Measurements from ENCODE around the gene TCHHL1.

DNA sequence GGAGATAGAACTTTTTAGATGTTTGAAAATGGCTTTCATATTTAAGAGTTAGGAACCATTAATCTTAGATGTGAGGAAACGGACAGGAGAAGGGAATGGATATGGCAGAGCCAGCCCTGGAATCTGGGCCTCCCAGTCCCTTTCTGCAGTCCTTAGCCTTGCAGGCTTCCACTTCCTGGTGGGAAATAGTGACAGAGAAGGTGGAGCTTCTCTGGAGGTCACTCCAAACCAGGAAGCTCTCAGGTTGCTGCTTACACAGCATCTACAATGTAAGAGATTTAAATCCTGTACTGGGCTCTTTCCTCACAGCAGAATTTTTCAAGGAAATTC lies 54.6 kb downstream of the TCHHL1 start:
- no peak for TF ChIP-seq JUNB (CRISPR knock-in tag; IDR thresholded peaks at IDR 0.05; ENCODE audit: borderline replicate concordance)
- TF ChIP-seq, protein P1, sequence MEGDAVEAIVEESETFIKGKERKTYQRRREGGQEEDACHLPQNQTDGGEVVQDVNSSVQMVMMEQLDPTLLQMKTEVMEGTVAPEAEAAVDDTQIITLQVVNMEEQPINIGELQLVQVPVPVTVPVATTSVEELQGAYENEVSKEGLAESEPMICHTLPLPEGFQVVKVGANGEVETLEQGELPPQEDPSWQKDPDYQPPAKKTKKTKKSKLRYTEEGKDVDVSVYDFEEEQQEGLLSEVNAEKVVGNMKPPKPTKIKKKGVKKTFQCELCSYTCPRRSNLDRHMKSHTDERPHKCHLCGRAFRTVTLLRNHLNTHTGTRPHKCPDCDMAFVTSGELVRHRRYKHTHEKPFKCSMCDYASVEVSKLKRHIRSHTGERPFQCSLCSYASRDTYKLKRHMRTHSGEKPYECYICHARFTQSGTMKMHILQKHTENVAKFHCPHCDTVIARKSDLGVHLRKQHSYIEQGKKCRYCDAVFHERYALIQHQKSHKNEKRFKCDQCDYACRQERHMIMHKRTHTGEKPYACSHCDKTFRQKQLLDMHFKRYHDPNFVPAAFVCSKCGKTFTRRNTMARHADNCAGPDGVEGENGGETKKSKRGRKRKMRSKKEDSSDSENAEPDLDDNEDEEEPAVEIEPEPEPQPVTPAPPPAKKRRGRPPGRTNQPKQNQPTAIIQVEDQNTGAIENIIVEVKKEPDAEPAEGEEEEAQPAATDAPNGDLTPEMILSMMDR (CRISPR knock-in tag; IDR thresholded peaks at IDR 0.05): no peak
- TF ChIP-seq MAF1 (CRISPR knock-in tag; IDR thresholded peaks at IDR 0.05; ENCODE audit: borderline replicate concordance): no peak
- TF ChIP-seq ZNF639 (CRISPR knock-in tag; conservative IDR thresholded peaks at IDR 0.05): no peak
- TF ChIP-seq, protein P2, sequence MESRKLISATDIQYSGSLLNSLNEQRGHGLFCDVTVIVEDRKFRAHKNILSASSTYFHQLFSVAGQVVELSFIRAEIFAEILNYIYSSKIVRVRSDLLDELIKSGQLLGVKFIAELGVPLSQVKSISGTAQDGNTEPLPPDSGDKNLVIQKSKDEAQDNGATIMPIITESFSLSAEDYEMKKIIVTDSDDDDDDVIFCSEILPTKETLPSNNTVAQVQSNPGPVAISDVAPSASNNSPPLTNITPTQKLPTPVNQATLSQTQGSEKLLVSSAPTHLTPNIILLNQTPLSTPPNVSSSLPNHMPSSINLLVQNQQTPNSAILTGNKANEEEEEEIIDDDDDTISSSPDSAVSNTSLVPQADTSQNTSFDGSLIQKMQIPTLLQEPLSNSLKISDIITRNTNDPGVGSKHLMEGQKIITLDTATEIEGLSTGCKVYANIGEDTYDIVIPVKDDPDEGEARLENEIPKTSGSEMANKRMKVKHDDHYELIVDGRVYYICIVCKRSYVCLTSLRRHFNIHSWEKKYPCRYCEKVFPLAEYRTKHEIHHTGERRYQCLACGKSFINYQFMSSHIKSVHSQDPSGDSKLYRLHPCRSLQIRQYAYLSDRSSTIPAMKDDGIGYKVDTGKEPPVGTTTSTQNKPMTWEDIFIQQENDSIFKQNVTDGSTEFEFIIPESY (CRISPR knock-in tag; IDR thresholded peaks at IDR 0.05): no peak
- no peak for TF ChIP-seq POLR2A (IDR thresholded peaks at IDR 0.05; ENCODE audit: insufficient read depth in 1 of 2, low read depth in 2 of 2, low read length in 2 of 2)
- TF ChIP-seq PTBP1 (IDR thresholded peaks at IDR 0.05; ENCODE audit: low read depth, low read length, poor library complexity, severe bottlenecking): no peak

Measured in HepG2 (cell line).